Measurements from ENCODE around the gene TCOF1. TPM values are rescaled to one million over a fixed set of nuclear protein-coding genes. Genes with fewer than 3 reads are reported as not detected.

TCOF1 gene, protein sequence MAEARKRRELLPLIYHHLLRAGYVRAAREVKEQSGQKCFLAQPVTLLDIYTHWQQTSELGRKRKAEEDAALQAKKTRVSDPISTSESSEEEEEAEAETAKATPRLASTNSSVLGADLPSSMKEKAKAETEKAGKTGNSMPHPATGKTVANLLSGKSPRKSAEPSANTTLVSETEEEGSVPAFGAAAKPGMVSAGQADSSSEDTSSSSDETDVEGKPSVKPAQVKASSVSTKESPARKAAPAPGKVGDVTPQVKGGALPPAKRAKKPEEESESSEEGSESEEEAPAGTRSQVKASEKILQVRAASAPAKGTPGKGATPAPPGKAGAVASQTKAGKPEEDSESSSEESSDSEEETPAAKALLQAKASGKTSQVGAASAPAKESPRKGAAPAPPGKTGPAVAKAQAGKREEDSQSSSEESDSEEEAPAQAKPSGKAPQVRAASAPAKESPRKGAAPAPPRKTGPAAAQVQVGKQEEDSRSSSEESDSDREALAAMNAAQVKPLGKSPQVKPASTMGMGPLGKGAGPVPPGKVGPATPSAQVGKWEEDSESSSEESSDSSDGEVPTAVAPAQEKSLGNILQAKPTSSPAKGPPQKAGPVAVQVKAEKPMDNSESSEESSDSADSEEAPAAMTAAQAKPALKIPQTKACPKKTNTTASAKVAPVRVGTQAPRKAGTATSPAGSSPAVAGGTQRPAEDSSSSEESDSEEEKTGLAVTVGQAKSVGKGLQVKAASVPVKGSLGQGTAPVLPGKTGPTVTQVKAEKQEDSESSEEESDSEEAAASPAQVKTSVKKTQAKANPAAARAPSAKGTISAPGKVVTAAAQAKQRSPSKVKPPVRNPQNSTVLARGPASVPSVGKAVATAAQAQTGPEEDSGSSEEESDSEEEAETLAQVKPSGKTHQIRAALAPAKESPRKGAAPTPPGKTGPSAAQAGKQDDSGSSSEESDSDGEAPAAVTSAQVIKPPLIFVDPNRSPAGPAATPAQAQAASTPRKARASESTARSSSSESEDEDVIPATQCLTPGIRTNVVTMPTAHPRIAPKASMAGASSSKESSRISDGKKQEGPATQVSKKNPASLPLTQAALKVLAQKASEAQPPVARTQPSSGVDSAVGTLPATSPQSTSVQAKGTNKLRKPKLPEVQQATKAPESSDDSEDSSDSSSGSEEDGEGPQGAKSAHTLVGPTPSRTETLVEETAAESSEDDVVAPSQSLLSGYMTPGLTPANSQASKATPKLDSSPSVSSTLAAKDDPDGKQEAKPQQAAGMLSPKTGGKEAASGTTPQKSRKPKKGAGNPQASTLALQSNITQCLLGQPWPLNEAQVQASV (N-terminal part only)
- total RNA-seq = 10 to 100 TPM; 32.1 to 54.2 (median 33.1) TPM

DNA sequence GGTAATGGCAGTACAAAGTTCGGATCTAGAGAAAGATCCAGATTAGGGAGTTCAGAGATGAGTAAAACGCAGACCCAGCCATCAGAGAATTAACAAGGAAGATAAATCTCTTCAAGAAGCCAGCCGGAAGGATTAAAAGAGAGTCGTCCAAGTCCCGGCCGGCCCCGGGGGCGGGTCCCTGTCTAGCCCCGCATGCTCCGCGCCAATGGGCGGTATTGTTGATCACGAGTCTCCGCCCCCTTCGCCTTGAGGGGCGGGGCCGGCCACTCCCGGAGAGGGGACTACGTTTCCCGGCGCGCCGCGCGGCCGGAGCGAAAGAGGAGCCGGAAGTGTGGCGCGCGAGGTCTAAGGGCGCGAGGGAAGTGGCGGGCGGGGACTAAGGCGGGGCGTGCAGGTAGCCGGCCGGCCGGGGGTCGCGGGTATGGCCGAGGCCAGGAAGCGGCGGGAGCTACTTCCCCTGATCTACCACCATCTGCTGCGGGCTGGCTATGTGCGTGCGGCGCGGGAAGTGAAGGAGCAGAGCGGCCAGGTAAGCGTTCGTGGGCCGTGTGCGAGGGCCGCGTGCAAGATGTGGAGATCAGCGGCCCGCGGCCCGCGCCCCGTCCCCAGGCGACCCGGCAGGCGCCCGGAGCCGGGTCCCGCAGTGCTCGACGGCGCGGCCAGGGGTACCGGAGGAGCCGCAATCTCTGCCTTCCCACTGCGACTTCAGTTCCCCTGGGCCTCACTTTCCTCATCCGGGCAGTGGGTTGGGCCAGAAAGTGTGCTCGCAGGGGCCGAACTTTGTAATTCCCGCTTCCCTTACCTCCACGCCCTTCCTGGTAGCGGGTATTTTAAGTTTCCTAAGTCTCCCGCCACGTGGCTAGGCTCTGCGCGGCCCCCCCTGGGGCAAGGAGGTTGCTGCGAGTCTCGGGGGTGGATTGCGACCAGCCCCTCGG lies at the start of gene TCOF1:
Gene TCOF1, plus strand, starts transcription at position 372 of the 935 bp plus-strand sequence. Its CDS starts 50 bp downstream, at position 422.
- H3K4me3 ChIP-seq = peak within 1 kb of the TSS; percentile 96
- H3K9me3 ChIP-seq = no peaks in the 10 kb centered on the region
- under 1% methylated on average over 44 of the region's 90 CpGs for WGBS

DNA sequence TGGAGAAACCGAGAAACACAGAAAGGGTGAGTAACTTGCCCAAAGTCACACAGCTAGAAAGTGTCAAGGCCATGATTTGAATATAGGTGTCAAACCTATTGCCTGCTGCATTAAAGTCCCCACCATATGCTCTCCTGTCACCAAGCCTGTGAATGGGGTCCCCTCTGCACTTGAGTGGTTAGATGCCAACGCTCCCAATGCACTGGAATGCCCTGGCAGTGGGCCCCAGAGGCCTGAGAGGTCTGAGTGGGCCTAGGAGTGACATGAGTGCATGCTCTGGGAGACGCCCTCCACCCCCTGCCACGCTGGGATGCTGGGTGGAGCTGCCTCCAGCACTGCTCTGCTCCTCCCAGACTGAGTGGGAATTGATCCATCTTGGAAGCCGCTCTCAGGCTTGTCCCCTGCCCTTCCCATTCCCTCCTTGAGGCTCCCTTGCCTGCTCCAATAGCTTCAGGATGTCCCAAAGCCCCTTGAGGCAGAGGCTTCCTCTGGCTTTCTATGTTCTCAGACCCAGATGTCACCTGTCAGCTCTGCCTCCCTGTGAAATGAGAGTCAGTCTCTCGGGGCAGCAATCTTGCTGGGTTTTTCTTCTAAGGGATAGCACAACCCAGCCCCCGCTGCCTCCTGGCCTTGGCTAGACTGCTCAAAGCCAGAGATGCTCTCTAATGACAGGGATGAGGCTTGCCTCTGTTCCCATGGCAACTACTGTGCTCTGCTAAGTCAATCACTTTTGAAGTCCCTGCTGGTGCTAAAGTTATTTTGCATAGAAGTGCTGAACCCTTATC lies 48.2 kb upstream of the TCOF1 start:
- H3K27ac ChIP-seq = no peak overlapping the region
- WGBS = 65% methylated on average over 7 of the region's 7 CpGs
- no peak for DNase-seq (ENCODE audit: low spot score in 2 of 2)
- H3K4me3 ChIP-seq = no peak overlapping the region
- no peaks in the 10 kb centered on the region for H3K9me3 ChIP-seq
- no peak for TF ChIP-seq EP300 (IDR thresholded peaks at IDR 0.05)
- no peak for TF ChIP-seq POLR2AphosphoS5 (IDR thresholded peaks at IDR 0.05)
- TF ChIP-seq, protein P1, sequence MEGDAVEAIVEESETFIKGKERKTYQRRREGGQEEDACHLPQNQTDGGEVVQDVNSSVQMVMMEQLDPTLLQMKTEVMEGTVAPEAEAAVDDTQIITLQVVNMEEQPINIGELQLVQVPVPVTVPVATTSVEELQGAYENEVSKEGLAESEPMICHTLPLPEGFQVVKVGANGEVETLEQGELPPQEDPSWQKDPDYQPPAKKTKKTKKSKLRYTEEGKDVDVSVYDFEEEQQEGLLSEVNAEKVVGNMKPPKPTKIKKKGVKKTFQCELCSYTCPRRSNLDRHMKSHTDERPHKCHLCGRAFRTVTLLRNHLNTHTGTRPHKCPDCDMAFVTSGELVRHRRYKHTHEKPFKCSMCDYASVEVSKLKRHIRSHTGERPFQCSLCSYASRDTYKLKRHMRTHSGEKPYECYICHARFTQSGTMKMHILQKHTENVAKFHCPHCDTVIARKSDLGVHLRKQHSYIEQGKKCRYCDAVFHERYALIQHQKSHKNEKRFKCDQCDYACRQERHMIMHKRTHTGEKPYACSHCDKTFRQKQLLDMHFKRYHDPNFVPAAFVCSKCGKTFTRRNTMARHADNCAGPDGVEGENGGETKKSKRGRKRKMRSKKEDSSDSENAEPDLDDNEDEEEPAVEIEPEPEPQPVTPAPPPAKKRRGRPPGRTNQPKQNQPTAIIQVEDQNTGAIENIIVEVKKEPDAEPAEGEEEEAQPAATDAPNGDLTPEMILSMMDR (IDR thresholded peaks at IDR 0.05) = no peak
- TF ChIP-seq POLR2A (IDR thresholded peaks at IDR 0.05) = no peak
- H3K27me3 ChIP-seq = no peaks in the 10 kb centered on the region
- no peaks in the 10 kb centered on the region for H3K36me3 ChIP-seq
- H3K4me1 ChIP-seq = no peaks in the 10 kb centered on the region

More for the DNA sequence above, at the start of gene TCOF1:
- no peak for TF ChIP-seq POLR2A (IDR thresholded peaks at IDR 0.05)
- peak in 1 of 3 donors; percentile 31 for TF ChIP-seq POLR2AphosphoS5 (IDR thresholded peaks at IDR 0.05)
- TF ChIP-seq EP300 (IDR thresholded peaks at IDR 0.05) = no peak
- H3K27ac ChIP-seq = peak within 1 kb of the TSS; percentile 55
- DNase-seq (ENCODE audit: low spot score in 2 of 2) = peak; percentile 98
- peaks cover 21% of the 10 kb centered on the region for H3K4me1 ChIP-seq
- peaks cover 18% of the 10 kb centered on the region for H3K36me3 ChIP-seq
- H3K27me3 ChIP-seq = no peaks in the 10 kb centered on the region

DNA sequence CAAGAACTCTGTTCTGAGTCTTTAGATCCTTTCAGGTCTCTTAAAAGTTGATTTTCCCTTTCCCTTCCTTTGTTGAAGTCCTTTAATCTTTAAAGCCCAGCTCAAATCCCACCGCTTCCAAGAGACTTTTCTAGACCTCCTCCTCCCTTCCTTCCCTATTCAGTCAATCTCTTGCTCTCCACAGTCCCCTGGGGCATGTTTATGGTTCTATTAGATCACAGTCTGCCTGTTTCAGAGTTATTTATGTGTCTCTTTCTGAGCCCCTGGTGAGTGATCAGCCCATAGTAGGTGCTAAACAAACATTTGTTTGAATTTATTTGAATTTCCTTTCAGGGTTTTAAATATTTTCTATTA lies 47.6 kb upstream of the TCOF1 start:
- Histone ChIP-seq H3K4me3 (no peak overlapping the region), H3K27me3 (no peaks in the 10 kb centered on the region), H3K4me1 (no peaks in the 10 kb centered on the region), H3K27ac (no peak overlapping the region), H3K36me3 (no peaks in the 10 kb centered on the region), H3K9me3 (no peaks in the 10 kb centered on the region)
- TF ChIP-seq, protein P1 (IDR thresholded peaks at IDR 0.05) = no peak
- TF ChIP-seq POLR2AphosphoS5 (IDR thresholded peaks at IDR 0.05) (no peak), POLR2A (IDR thresholded peaks at IDR 0.05) (no peak), EP300 (IDR thresholded peaks at IDR 0.05) (no peak)
- 91% methylated on average over 1 of the region's 1 CpG for WGBS
- DNase-seq (ENCODE audit: low spot score in 2 of 2) = no peak

DNA sequence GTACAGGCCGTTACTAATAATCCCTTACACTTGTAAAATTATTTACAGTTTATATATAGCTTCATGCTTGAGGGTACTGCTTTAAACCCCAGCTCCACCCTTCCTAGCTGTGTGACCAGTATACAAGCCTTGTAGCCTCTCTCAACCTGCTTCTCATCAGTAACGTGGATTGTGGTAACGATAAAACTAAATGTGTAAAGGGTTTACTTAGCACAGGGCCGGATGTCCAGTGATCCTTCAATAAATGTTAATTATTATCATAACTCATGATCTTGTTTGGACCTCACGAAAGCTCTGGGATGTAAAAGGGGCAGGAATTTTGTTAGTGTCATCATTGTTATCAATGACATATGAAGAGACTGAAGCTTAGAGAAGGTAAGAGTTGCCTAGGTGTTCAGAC lies 47.3 kb upstream of the TCOF1 start:
- Histone ChIP-seq H3K27me3 (no peaks in the 10 kb centered on the region), H3K4me1 (no peaks in the 10 kb centered on the region), H3K36me3 (no peaks in the 10 kb centered on the region), H3K9me3 (no peaks in the 10 kb centered on the region), H3K27ac (no peak overlapping the region), H3K4me3 (no peak overlapping the region)
- WGBS = 86% methylated on average over 5 of the region's 5 CpGs
- TF ChIP-seq EP300 (IDR thresholded peaks at IDR 0.05) = no peak
- no peak for TF ChIP-seq POLR2AphosphoS5 (IDR thresholded peaks at IDR 0.05)
- no peak for DNase-seq (ENCODE audit: low spot score in 2 of 2)

DNA sequence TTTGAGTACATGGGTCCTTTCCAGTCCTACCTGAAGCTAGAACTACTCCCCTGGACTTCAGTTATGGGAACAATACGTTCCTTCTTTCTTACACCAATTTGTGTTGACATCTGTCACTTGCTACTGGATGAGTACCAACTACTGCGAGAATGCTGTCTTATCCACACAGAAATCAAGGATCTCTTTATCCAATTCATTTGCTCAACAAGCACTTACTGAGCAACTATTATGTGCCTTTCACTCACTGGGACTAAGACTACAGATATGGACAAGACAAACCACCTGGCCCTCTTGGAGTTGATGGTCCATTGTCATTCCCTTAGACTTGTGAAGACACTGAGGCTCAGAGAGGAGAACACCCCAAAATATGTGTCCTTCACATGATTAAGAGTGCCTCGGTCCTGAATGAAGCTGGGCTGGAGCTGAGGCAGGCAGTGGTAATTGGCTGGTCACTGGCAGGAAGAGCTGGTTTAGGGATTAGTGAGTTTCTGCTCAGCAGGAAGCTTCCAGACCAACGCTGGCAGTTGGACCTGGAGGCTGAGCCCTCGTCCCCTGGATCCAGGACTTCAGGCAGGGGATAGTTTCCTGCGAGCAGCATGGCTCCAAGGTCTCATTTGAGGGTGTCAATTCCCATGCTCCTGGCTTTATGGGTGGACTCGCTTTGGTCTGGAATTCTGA lies 46.3 kb upstream of the TCOF1 start:
- TF ChIP-seq EP300 (IDR thresholded peaks at IDR 0.05) = no peak
- TF ChIP-seq, protein P1 (IDR thresholded peaks at IDR 0.05) = no peak
- TF ChIP-seq POLR2A (IDR thresholded peaks at IDR 0.05) = no peak
- TF ChIP-seq POLR2AphosphoS5 (IDR thresholded peaks at IDR 0.05) = no peak
- no peaks in the 10 kb centered on the region for H3K27me3 ChIP-seq
- H3K27ac ChIP-seq = no peak overlapping the region
- 83% methylated on average over 7 of the region's 7 CpGs for WGBS
- DNase-seq (ENCODE audit: low spot score in 2 of 2) = no peak
- no peaks in the 10 kb centered on the region for H3K4me1 ChIP-seq
- H3K9me3 ChIP-seq = no peaks in the 10 kb centered on the region
- H3K4me3 ChIP-seq = no peak overlapping the region
- no peaks in the 10 kb centered on the region for H3K36me3 ChIP-seq
